K562 (cell line): ENCODE results near the gene SNTG2. TPM values are rescaled to one million over a fixed set of nuclear protein-coding genes. Genes with fewer than 3 reads are reported as not detected.

ENCODE experiments used
- BRD4 ChIP-seq: fragments of 200-600 bp; sonication (generic); IDR thresholded peaks from 2 replicates; pipeline ENCODE4 v1.6.1; 2017; ENCODE audit warnings: inconsistent platforms
- polyA plus RNA-seq, 8 experiments: library from polyadenylated mRNA; depleted of rRNA in 4 of 8; stranded (reverse) in 5 of 8; unstranded in 3 of 8; fragments of >200 nt; fragmentation: Nextera tagmentation in 2 of 8; fragmentation: Illumina TruSeq in 1 of 8; extraction: Ambion mirVana in 2 of 8; extraction: Trizol in 1 of 8; gene quantifications; 2 replicates each; pipeline versions ENCODE4 v1.2.1 to v1.2.3, GENCODE V29; 2011 to 2014; ENCODE audit warnings: inconsistent platforms in 1 of 8, missing spikeins in 1 of 8
- total RNA-seq, 7 experiments: library from RNA; depleted of rRNA in 6 of 7; stranded (reverse); fragments of >200 nt in 6 of 7; fragmentation: Illumina TruSeq in 2 of 7; extraction: Trizol in 2 of 7; gene quantifications; 2 replicates each; pipeline versions ENCODE4 v1.2.1 to v1.2.3, GENCODE V29; 2011 to 2021; ENCODE audit warnings: low replicate concordance in 1 of 7
- TF ChIP-seq, protein P1 (sequence below): fragments of 450-650 bp; conservative IDR thresholded peaks from 2 replicates; pipeline ENCODE4 v1.6.1; 2016; ENCODE audit warnings: missing genetic modification characterization, low read depth, mild to moderate bottlenecking, control low read depth, missing compliant biosample characterization
- TF ChIP-seq, protein P2 (sequence below): fragments of 450-650 bp; formaldehyde crosslinking; IDR thresholded peaks from 2 replicates; pipeline ENCODE4 v1.4.0; 2020; ENCODE audit warnings: mild to moderate bottlenecking
- TF ChIP-seq, protein P3 (sequence below), 2 experiments: IDR thresholded peaks in 1 of 2; conservative IDR thresholded peaks in 1 of 2; 2 replicates each; pipeline ENCODE4 v1.6.1; 2016; ENCODE audit warnings: low read depth in 2 of 2, mild to moderate bottlenecking in 1 of 2, missing compliant biosample characterization in 1 of 2, missing genetic modification characterization in 1 of 2, moderate library complexity in 1 of 2

Gene SNTG2
- total and polyA plus RNA-seq, 9 of the 15 experiments (the other 6 are each of a cell fraction or from before 2014, with no cell fraction given): not detected

DNA sequence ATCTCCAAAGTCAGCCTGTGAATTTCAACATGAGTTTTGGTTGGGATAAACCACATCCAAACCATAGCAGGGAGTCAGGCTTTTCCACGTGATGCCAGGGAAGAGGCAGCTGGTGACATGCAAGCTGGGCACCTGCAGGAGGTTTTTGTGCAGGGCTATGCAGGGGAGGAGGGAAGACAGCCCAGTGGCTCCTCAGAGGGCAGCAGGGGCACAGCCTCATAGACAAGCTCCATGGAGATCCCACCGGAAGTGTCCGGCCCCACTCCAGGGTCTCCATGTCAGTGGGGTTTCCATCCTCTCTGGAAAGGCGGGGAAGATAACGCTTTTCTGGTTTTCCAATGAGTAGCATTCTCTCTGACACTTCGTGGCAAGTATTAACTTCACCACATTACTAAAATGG lies 327.0 kb downstream of the SNTG2 start (continued):
- TF ChIP-seq, protein P1, sequence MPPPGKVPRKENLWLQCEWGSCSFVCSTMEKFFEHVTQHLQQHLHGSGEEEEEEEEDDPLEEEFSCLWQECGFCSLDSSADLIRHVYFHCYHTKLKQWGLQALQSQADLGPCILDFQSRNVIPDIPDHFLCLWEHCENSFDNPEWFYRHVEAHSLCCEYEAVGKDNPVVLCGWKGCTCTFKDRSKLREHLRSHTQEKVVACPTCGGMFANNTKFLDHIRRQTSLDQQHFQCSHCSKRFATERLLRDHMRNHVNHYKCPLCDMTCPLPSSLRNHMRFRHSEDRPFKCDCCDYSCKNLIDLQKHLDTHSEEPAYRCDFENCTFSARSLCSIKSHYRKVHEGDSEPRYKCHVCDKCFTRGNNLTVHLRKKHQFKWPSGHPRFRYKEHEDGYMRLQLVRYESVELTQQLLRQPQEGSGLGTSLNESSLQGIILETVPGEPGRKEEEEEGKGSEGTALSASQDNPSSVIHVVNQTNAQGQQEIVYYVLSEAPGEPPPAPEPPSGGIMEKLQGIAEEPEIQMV (tag): no peak
- TF ChIP-seq, protein P2, sequence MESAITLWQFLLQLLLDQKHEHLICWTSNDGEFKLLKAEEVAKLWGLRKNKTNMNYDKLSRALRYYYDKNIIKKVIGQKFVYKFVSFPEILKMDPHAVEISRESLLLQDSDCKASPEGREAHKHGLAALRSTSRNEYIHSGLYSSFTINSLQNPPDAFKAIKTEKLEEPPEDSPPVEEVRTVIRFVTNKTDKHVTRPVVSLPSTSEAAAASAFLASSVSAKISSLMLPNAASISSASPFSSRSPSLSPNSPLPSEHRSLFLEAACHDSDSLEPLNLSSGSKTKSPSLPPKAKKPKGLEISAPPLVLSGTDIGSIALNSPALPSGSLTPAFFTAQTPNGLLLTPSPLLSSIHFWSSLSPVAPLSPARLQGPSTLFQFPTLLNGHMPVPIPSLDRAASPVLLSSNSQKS (CRISPR knock-in tag): no peak
- TF ChIP-seq BRD4: no peak
- TF ChIP-seq, protein P3, sequence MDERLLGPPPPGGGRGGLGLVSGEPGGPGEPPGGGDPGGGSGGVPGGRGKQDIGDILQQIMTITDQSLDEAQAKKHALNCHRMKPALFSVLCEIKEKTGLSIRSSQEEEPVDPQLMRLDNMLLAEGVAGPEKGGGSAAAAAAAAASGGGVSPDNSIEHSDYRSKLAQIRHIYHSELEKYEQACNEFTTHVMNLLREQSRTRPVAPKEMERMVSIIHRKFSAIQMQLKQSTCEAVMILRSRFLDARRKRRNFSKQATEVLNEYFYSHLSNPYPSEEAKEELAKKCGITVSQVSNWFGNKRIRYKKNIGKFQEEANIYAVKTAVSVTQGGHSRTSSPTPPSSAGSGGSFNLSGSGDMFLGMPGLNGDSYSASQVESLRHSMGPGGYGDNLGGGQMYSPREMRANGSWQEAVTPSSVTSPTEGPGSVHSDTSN (CRISPR knock-in tag; IDR thresholded peaks at IDR 0.05; ENCODE audit: low read depth): no peak
- TF ChIP-seq, protein P3 (tag; conservative IDR thresholded peaks at IDR 0.05; ENCODE audit: low read depth): no peak
